Measurements from ENCODE around the gene ABTB2.

ABTB2 gene

GRCh38 chr11:34300926-34301295 is 56.9 kb downstream of the ABTB2 start:
- Mint-ChIP-seq H3K27me3 (no peaks in the 10 kb centered on the region), H3K9me3 (no peaks in the 10 kb centered on the region), H3K4me3 (no peak overlapping the region), H3K4me1 (peaks cover 20% of the 10 kb centered on the region), H3K27ac (no peak overlapping the region)
- DNase-seq (no peak), ATAC-seq (no peak)

- no peak overlapping the region for H3K27ac Mint-ChIP-seq
- ATAC-seq, result no peak
- DNase-seq, result no peak
- H3K4me1 Mint-ChIP-seq, result peaks cover 20% of the 10 kb centered on the region
- H3K27me3 Mint-ChIP-seq, result no peaks in the 10 kb centered on the region
- no peaks in the 10 kb centered on the region for H3K9me3 Mint-ChIP-seq
- H3K4me3 Mint-ChIP-seq, result no peak overlapping the region
These were observed 57.5 kb downstream of the ABTB2 start for GRCh38 chr11:34300026-34300925.

GRCh38 chr11:34299284-34299972 is 58.4 kb downstream of the ABTB2 start:
- DNase-seq (no peak), ATAC-seq (no peak)
- Mint-ChIP-seq H3K4me3 (no peak overlapping the region), H3K27me3 (no peaks in the 10 kb centered on the region), H3K9me3 (no peaks in the 10 kb centered on the region), H3K4me1 (peaks cover 20% of the 10 kb centered on the region), H3K27ac (no peak overlapping the region)

GRCh38 chr11:34298871-34299270 is 58.9 kb downstream of the ABTB2 start:
- H3K27ac Mint-ChIP-seq, result no peak overlapping the region
- peaks cover 20% of the 10 kb centered on the region for H3K4me1 Mint-ChIP-seq
- H3K27me3 Mint-ChIP-seq, result no peaks in the 10 kb centered on the region
- H3K4me3 Mint-ChIP-seq, result no peak overlapping the region
- ATAC-seq (no peak), DNase-seq (no peak)
- no peaks in the 10 kb centered on the region for H3K9me3 Mint-ChIP-seq

- DNase-seq (no peak), ATAC-seq (no peak)
- Mint-ChIP-seq H3K27me3 (no peaks in the 10 kb centered on the region), H3K9me3 (no peaks in the 10 kb centered on the region), H3K27ac (no peak overlapping the region), H3K4me3 (no peak overlapping the region), H3K4me1 (peaks cover 6% of the 10 kb centered on the region)
These were observed 61.4 kb downstream of the ABTB2 start for GRCh38 chr11:34296412-34296811.

GRCh38 chr11:34292546-34292945 is 65.3 kb downstream of the ABTB2 start:
- no peaks in the 10 kb centered on the region for H3K4me1 Mint-ChIP-seq
- DNase-seq, result no peak

GRCh38 chr11:34292111-34292510 is 65.7 kb downstream of the ABTB2 start:
- no peak overlapping the region for H3K4me3 Mint-ChIP-seq
- no peak for ATAC-seq
- no peak for DNase-seq
- no peaks in the 10 kb centered on the region for H3K4me1 Mint-ChIP-seq
- no peaks in the 10 kb centered on the region for H3K9me3 Mint-ChIP-seq
- H3K27me3 Mint-ChIP-seq, result no peaks in the 10 kb centered on the region
- H3K27ac Mint-ChIP-seq, result no peak overlapping the region

More at GRCh38 chr11:34292546-34292945, 65.3 kb downstream of the ABTB2 start:
- peak overlapping the region in 1 of 2 donors; percentile 47 for H3K27ac Mint-ChIP-seq
- no peak for ATAC-seq
- H3K27me3 Mint-ChIP-seq, result no peaks in the 10 kb centered on the region
- H3K4me3 Mint-ChIP-seq, result no peak overlapping the region
- H3K9me3 Mint-ChIP-seq, result no peaks in the 10 kb centered on the region

- no peaks in the 10 kb centered on the region for H3K27me3 Mint-ChIP-seq
- H3K4me1 Mint-ChIP-seq, result no peaks in the 10 kb centered on the region
- no peak overlapping the region for H3K4me3 Mint-ChIP-seq
- no peak overlapping the region for H3K27ac Mint-ChIP-seq
- H3K9me3 Mint-ChIP-seq, result no peaks in the 10 kb centered on the region
- no peak for DNase-seq
- no peak for ATAC-seq
These were observed 66.9 kb downstream of the ABTB2 start for GRCh38 chr11:34290926-34291325.

- no peaks in the 10 kb centered on the region for H3K9me3 Mint-ChIP-seq
- no peak overlapping the region for H3K27ac Mint-ChIP-seq
- H3K4me1 Mint-ChIP-seq, result no peaks in the 10 kb centered on the region
- ATAC-seq, result no peak
- H3K4me3 Mint-ChIP-seq, result no peak overlapping the region
- H3K27me3 Mint-ChIP-seq, result no peaks in the 10 kb centered on the region
- DNase-seq, result no peak
These were observed 69.3 kb downstream of the ABTB2 start for GRCh38 chr11:34288492-34288891.

GRCh38 chr11:34284811-34285481 is 72.9 kb downstream of the ABTB2 start:
- Mint-ChIP-seq H3K27ac (no peak overlapping the region), H3K27me3 (no peaks in the 10 kb centered on the region), H3K4me1 (peaks cover 6% of the 10 kb centered on the region), H3K9me3 (no peaks in the 10 kb centered on the region), H3K4me3 (no peak overlapping the region)
- ATAC-seq, result no peak
- DNase-seq, result no peak

- no peak overlapping the region for H3K27ac Mint-ChIP-seq
- no peak overlapping the region for H3K4me3 Mint-ChIP-seq
- DNase-seq, result no peak
- no peak for ATAC-seq
- peaks cover 6% of the 10 kb centered on the region for H3K4me1 Mint-ChIP-seq
- H3K9me3 Mint-ChIP-seq, result no peaks in the 10 kb centered on the region
- H3K27me3 Mint-ChIP-seq, result no peaks in the 10 kb centered on the region
These were observed 73.7 kb downstream of the ABTB2 start for GRCh38 chr11:34284156-34284555.

- Mint-ChIP-seq H3K27ac (no peak overlapping the region), H3K27me3 (no peaks in the 10 kb centered on the region), H3K4me3 (no peak overlapping the region), H3K9me3 (no peaks in the 10 kb centered on the region), H3K4me1 (peaks cover 9% of the 10 kb centered on the region)
- DNase-seq (no peak), ATAC-seq (no peak)
These were observed 76.6 kb downstream of the ABTB2 start for GRCh38 chr11:34280945-34281872.

- Mint-ChIP-seq H3K27me3 (no peaks in the 10 kb centered on the region), H3K27ac (no peak overlapping the region), H3K4me3 (no peak overlapping the region), H3K4me1 (peaks cover 23% of the 10 kb centered on the region), H3K9me3 (no peaks in the 10 kb centered on the region)
- ATAC-seq (no peak), DNase-seq (no peak)
These were observed 79.0 kb downstream of the ABTB2 start for GRCh38 chr11:34278693-34279297.

- no peak for DNase-seq
- H3K27ac Mint-ChIP-seq, result no peak overlapping the region
- peaks cover 23% of the 10 kb centered on the region for H3K4me1 Mint-ChIP-seq
- H3K9me3 Mint-ChIP-seq, result no peaks in the 10 kb centered on the region
- H3K27me3 Mint-ChIP-seq, result no peaks in the 10 kb centered on the region
- H3K4me3 Mint-ChIP-seq, result no peak overlapping the region
- no peak for ATAC-seq
These were observed 79.6 kb downstream of the ABTB2 start for GRCh38 chr11:34278175-34278574.

- Mint-ChIP-seq H3K4me3 (no peak overlapping the region), H3K9me3 (no peaks in the 10 kb centered on the region), H3K4me1 (peaks cover 23% of the 10 kb centered on the region), H3K27me3 (no peaks in the 10 kb centered on the region), H3K27ac (no peak overlapping the region)
- DNase-seq, result no peak
- ATAC-seq, result no peak
These were observed 80.6 kb downstream of the ABTB2 start for GRCh38 chr11:34277171-34277570.
